ENCODE data around the gene DOCK3. TPM values are rescaled to one million over a fixed set of nuclear protein-coding genes. Genes with fewer than 3 reads are reported as not detected.
"Not testable (repeated sequence)": the region's sequence is repeated elsewhere in the genome, so short reads cannot be mapped to it uniquely, and the experiment has no call there.

DOCK3 gene
- total RNA-seq, 1 donor from 2014 or later, result not detected

DNA sequence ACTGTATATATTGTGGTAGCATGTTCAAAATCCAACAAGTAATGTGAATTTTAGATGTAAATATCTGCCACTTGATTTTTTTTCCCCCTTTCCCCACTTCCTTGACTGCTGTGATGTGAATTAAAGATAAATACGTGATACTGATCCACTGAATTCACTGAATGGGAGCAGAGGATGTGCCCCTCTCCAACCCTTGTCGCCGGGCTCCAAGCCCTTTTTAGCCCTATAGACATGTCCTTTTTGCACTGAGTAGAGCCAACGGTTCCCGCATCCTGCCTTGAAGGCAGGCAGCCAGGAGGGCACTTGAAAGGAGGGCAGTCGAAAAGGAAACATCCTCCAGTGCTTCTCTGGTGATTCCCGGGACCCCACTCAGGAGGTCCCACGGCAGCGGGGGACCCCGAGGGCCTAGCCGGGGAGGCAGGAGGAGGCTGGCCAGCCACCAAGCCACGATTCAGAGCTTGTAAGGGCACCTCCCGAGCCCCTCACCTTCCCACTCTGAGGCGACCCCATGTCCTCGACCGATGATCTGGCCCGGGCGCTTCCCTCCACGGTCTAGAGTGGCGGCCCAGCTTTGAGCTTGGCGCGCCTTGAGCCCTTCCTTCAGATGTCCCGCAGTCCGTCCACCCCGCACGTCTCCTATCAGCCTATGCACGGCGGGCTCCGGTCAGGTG lies 709.5 kb downstream of the DOCK3 start:
- DNase-seq (ENCODE audit: low read depth in 2 of 2), result peak; percentile 34 to 43

DNA sequence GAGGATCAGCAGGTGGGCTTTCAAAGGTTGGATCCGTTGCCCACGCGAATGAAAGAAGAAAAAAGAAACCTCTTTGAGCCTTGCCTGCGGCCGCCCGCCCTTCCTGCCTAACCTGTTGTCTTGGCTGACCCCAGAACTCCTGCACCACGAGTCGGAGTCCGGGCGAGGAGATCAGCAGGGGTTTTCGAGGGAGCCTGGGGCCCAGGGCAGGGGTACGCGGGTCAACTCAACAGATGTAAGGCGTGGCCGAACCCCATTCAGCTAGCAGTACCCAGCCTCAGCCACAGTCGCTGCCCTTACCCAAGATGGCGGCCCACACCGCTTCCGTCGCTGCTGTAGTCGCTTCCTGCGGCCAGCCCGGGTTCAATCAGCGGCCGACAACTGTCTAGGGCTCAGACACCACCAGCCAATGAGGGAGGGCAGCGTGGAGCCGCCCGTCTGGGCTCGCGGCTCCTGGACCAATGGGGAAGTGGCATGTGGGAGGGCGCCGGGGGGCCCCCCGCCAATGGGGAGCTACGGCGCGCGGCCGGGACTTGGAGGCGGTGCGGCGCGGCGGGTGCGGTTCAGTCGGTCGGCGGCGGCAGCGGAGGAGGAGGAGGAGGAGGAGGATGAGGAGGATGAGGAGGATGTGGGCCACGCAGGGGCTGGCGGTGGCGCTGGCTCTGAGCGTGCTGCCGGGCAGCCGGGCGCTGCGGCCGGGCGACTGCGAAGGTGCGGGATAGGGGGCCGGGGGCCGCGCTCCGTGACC lies 710.2 kb downstream of the DOCK3 start, which contains the start of gene MANF:
Gene MANF, plus strand, starts transcription at position 566 of the 748 bp plus-strand sequence. Its CDS starts 52 bp downstream, at position 618.
- peak; percentile 99 for DNase-seq (ENCODE audit: low read depth in 2 of 2)

DNA sequence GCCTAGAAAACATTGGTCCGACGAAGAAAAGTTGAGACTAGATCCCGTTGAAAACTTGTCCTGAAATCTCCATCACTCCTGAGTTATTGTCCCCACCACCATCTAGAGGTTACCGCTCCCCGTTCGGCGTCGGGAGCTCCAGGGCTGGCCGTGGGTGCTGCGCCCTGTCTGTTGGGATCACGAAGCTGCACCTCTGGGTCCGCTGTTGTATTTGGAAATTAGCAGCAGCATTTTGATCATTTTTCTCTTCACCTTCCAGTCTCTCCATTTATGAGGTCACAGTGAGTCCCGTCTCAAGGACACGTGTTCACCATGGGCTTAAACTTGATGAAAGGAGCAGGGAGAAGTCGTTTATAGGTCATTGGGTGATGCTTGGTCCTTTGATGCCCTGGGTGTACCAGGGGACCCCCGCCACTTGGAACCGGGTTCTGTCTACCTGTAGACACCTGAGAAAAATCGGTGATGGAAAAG lies 710.9 kb downstream of the DOCK3 start:
- peak in 1 of 2 donors; percentile 19 for DNase-seq (ENCODE audit: low read depth in 2 of 2)

DNA sequence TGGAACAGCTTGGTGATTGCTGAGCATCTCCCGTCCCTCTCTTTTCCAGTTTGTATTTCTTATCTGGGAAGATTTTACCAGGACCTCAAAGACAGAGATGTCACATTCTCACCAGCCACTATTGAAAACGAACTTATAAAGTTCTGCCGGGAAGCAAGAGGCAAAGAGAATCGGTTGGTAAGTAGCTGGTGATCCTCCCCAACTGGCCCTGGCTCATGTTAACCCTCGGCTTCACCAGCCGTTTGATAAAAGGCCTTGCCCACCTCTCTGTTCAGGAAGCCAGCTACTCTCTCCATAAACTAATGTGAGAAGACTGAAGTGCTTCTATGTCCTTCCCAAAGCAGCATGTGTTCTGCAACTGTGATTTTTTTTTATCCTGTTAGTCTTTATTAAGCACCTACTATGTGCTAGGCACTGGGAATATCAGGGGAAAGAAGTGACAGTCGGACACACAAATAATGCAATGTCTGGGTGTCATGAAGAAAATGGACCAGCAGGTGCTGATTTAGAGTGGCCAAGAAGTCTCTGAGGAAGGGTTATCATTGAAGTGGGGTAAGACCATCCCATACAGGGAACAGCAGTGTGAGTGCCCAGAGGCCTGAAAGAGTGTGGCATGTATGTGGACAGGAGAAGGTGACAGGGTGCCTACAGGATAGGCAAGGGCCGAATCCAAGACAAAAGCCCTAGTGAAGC lies 711.6 kb downstream of the DOCK3 start:
- DNase-seq (ENCODE audit: low read depth in 2 of 2), result no peak

DNA sequence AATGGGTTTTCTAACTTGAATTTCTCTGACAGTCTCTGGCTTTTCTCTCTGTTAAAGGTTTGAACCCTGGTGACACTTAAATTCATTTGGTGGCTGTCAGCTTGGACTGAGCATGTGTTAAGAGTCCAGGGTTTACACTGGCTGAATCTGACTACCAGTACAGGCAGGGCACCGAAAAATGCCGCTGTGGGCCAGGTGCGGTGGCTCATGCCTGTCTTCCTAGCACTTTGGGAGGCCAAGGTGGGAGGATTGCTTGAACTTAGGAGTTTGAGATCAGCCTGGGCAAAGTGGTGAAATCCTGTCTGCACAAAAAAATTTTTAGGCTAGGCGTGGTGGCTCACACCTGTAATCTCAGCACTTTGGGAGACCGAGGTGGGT lies 712.1 kb downstream of the DOCK3 start:
- DNase-seq (ENCODE audit: low read depth in 2 of 2), result no peak

DNA sequence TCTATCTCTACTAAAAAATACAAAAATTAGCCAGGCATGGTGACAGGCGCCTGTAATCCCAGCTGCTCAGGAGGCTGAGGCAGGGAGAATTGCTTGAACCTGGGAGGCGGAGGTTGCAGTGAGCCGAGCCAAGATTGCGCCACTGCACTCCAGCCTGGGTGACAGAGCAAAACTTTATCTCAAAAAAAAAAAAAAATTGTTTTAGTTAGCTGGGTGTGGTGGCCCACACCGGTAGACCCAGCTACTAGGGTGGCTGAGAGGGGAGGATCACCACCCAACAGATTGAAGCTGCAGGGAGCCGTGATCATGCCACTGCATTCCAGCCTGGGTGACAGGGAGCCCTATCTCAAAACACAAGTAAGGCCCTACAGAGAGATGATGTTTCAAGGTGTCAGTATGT lies 712.6 kb downstream of the DOCK3 start:
- DNase-seq (ENCODE audit: low read depth in 2 of 2), result not testable (repeated sequence)

DNA sequence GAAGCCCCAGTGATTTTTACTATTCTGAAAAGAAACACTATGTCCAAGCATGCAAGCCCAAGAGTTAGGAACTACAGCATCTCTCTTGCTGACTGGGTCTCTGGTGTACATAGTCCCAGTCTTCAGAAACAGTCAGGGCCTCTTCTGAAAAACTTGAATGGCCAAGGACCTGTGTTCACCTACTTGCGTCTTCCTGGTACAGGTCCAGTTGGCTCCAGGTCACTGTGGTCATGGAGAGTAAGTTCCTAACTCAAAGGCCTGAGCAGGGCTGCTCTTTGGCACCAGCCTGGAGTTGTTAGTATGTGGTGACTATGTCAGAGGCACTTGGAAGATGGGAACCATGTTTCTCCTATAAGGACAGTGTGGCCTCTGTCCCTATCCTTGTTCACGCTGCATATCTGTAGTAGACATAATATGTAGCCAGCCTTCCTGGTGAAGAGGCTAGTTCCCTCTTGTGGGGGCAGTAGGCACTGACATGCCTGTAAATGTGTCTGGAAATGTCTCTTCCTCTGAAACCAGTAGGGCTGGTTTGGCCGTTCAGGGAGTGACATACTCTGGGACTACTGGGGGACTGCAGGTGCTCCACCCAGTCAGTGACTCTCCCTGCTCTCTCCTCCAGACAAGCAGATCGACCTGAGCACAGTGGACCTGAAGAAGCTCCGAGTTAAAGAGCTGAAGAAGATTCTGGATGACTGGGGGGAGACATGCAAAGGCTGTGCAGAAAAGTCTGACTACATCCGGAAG lies 713.7 kb downstream of the DOCK3 start:
- DNase-seq (ENCODE audit: low read depth in 2 of 2), result peak in 1 of 2 donors; percentile 45

DNA sequence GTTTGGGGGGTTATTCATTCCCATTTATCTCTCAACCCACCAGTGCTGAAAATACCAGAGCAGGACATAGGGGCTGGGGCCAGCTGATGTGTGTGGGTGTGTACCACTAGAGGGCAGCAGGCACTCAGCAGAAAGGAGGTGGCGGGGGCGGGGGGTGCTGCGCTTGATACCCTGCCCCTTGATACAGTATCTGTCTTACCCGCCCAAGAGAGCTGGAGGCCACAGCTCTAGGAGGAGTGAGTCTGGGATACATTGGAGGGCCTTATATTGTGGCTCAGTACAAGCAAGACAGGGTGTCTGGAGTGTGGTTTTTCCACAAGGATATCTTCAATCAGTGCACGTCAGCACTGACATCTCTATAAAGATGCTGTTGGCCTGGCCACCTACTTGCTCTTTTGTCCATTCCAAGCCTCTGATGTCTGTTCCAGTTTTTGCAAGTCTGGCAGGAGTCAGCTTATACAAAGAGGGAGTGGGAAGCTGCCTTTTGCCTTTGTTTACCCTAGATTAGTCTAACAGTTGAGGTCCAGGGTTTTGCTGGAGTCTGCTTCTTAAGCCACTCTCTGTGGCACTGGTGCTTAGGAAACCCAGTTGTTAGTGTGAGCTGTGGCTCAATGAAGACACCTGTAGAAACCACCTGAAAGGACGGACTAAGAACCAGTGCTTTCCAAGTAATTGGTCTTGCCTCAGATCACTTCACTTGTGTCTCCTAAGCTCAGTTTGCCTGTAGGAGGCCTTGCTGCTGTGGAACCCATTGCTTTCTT lies 714.9 kb downstream of the DOCK3 start:
- peak; percentile 70 to 80 for DNase-seq (ENCODE audit: low read depth in 2 of 2)

DNA sequence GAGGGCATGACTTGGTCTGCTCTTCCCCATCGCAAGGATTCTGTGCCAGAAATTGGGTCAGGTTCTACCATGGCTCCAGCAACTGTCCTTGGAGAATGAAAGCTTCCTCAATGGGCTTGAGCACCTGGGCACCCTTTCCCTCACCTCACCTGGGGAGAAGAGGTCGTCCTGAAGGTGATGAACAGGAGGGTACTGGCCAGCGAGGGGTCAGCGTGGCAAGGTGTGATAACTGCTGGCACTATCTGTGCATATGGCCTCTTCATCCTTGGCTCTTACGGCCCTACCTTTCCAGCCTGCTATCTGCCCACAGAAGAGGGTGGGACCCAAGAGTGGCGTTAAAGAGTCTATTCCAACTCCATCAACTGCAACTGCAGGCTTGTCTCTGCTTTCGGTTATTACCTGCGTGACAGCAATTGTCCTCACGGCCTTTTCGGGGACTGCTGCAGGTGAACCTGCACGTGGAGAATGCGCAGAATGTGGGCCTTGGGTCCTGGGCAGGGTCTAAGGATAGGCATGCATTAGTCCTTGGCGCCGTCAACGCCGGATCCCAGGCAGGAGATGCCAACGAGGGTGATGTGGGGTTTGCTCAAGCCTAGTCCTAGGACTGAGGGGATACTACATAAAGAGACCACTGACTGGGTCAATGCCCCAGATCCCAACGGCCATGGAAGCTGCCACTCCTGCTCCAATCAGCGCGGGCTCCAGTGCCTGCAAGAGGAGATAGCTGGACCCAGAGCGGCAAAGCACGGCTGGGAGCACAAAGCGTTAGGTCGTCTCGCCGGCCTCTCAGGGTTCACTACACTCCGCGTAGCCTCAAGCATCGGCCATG lies 715.7 kb downstream of the DOCK3 start:
- no peak for DNase-seq (ENCODE audit: low read depth in 2 of 2)

DNA sequence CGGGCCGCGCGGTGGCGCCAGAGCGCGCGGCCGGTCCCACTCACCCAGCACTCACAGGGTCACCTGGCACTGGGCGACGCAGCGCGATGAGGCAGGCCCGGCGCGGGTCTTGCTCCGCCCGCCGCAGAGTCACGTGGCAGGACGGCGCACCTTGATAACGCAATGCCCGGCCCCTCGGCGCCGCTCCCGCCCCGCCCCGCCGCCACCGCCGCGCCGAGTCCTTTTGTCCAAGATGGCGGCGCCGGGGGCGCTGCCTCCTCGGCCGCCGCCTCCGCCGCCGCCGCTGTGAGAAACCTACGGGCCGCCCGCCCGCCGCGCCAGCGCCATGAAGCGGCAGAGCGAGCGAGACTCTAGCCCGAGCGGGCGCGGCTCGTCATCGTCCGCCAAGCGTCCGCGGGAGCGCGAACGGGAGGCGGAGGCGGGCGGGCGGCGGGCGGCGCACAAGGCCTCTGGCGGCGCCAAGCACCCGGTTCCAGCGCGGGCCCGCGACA lies 716.4 kb downstream of the DOCK3 start, which contains the start of gene RBM15B:
Gene RBM15B, plus strand, starts transcription at position 211 of the 491 bp plus-strand sequence. Its CDS starts 115 bp downstream, at position 326.
- peak; percentile 97 to 99 for DNase-seq (ENCODE audit: low read depth in 2 of 2)

DNA sequence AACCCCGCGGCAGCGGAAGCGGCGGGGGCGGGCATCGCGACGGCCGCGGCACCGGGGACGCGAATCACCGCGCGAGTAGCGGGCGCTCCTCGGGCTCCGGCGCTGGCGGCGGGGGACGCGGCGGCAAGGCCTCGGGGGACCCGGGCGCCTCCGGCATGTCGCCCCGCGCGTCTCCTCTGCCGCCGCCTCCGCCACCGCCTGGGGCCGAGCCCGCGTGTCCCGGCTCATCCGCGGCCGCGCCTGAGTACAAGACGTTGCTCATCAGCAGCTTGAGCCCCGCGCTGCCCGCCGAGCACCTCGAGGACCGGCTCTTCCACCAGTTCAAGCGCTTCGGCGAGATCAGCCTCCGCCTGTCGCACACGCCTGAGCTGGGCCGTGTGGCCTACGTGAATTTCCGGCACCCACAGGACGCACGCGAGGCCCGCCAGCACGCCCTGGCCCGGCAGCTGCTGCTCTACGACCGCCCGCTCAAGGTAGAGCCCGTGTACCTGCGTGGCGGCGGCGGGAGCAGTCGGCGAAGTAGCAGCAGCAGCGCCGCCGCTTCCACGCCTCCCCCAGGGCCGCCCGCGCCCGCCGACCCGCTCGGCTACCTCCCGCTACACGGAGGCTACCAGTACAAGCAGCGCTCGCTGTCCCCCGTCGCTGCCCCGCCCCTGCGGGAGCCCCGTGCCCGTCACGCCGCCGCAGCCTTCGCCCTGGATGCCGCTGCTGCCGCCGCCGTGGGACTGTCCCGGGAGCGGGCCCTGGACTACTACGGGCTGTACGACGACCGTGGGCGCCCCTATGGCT lies 717.0 kb downstream of the DOCK3 start:
- DNase-seq (ENCODE audit: low read depth in 2 of 2), result peak; percentile 64 to 73

DNA sequence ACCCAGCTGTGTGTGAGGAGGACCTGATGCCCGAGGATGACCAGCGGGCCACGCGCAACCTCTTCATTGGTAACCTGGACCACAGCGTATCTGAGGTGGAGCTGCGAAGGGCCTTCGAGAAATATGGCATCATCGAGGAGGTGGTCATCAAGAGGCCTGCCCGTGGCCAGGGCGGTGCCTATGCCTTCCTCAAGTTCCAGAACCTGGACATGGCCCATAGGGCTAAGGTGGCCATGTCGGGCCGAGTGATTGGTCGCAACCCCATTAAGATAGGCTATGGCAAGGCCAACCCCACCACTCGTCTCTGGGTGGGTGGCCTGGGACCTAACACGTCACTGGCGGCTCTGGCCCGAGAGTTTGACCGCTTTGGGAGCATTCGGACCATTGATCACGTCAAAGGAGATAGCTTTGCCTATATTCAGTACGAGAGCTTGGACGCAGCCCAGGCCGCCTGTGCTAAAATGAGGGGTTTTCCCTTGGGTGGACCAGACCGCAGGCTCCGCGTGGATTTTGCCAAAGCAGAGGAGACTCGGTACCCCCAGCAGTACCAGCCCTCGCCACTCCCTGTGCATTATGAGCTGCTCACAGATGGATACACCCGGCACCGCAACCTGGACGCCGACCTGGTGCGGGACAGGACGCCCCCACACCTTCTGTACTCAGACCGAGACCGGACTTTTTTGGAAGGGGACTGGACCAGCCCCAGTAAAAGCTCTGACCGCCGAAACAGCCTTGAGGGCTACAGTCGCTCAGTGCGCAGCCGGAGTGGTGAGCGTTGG lies 717.8 kb downstream of the DOCK3 start:
- no peak for DNase-seq (ENCODE audit: low read depth in 2 of 2)

DNA sequence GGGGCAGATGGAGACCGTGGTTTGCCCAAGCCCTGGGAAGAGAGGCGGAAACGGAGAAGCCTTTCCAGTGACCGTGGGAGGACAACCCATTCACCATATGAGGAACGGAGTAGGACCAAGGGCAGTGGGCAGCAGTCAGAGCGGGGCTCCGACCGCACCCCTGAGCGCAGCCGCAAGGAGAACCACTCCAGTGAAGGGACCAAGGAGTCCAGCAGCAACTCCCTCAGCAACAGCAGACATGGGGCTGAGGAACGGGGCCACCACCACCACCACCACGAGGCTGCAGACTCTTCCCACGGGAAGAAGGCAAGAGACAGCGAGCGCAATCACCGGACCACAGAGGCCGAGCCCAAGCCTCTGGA lies 718.4 kb downstream of the DOCK3 start:
- no peak for DNase-seq (ENCODE audit: low read depth in 2 of 2)

DNA sequence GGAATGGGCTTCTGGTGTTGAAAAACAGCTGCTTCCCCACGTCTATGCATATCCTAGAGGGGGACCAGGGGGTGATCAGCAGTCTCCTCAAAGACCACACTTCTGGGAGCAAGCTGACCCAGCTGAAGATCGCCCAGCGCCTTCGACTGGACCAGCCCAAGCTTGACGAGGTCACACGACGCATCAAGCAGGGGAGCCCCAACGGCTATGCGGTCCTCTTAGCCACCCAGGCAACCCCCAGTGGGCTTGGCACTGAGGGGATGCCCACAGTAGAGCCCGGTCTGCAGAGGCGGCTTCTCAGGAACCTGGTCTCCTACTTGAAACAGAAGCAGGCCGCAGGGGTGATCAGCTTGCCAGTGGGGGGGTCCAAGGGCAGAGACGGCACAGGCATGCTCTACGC lies 718.8 kb downstream of the DOCK3 start:
- no peak for DNase-seq (ENCODE audit: low read depth in 2 of 2)

DNA sequence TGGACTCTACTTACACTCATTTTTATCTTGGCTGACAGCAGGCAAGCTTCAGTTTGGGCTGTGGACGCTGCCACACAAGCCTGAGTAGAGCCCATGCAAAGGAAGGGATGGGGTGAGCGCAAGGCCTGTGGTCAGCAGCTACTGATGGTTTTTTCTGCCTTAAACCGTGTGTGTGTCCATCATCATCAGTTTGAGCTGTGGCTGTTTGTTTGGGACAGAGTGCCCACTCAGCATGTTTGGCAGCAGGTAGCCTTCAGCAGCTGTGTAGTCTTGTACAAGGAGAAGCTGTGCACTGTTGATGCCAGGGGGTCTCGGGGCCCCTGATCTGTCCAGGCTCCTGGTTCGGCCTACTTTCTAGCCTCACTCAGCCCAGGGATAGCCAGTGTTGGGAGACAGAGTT lies 719.8 kb downstream of the DOCK3 start:
- no peak for DNase-seq (ENCODE audit: low read depth in 2 of 2)

DNA sequence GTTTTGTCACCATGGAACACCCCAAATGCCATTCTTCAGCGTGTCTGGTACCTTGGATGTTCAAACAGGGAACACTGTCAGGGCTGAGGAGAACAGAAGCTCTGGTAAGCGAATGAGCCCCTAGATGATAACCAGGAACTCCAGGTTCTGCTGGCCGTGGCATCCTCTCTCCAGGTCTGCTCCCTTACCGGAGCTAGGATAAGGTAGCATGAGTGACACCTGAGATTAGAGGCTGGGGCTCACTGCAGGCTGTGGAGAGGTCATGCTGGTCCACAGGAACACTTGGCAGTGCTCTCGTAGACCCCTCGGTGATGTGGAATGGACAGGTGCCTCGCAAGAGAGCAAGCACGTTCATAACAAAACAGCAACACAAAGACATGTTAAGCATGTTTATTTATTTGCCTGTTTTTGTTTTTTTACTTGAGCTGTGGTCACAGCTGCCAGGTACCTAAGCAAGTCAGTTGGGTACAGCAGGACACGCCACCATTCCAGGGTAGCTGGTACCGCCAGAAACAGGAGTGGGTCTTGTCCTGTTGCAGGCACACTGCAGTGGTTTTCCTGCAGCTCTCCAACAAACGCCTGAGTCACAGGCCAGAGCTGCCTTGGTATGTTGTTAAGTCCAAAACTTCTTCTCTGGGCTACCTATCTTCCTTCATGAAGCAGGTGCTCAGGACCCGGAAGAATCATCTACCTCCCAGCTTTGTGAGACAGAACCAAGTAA lies 720.9 kb downstream of the DOCK3 start:
- DNase-seq (ENCODE audit: low read depth in 2 of 2), result no peak

DNA sequence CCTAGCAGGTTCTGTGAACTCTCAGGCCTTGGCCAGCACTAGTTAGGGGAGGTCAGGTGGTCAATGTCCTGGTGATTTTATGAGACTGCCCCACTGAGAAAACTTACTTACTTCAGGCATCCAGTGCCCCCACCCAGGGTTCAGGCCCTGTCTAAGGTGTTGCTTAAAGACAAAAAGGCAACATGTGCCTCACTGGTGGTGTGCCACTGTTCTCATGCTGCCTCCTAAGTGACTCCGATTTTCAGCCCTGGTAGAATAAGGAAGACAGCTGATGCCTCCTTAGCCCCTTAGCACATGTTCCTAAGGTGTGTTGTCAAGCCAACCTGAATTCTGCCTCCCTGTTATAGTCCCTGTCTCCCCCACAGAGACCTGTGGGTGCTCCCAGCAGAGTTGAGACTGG lies 721.7 kb downstream of the DOCK3 start:
- DNase-seq (ENCODE audit: low read depth in 2 of 2), result no peak
